ENCODE data around the gene CDCA7L.
"Not testable (repeated sequence)": the region's sequence is repeated elsewhere in the genome, so short reads cannot be mapped to it uniquely, and the experiment has no call there.

CDCA7L gene

DNA sequence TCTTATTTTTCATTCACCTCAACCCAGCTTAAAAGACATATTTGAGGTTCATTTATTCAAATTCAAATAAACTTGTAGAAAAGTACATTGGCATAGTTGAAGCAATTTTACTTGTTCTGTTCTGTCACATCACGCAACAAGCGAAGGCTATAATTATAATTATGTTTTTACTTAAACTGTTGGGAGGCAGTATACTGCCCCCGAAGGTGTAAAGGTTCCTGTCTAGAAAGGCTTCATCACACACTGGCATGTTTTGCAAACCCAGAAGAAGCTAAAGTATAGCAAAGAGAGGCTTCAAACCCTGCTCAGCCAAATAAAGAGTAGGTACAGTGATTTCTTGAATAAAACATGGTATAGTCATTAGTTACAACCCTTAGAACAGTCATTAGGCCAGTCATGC is 62.6 kb downstream of the CDCA7L start:
- no peak overlapping the region for H3K27ac ChIP-seq (ENCODE audit: low read length)
- no peak overlapping the region for H3K4me3 ChIP-seq (ENCODE audit: low read depth in 1 of 2, low read length in 2 of 2)
- no peaks in the 10 kb centered on the region for H3K27me3 ChIP-seq (ENCODE audit: low read depth, low read length)
- peaks cover 0 to 4% of the 10 kb centered on the region in 2 donors for H3K4me1 ChIP-seq (ENCODE audit: control insufficient read depth in 1 of 2, insufficient read depth in 2 of 2, low read length in 2 of 2)
- H3K36me3 ChIP-seq (ENCODE audit: control insufficient read depth in 1 of 2, insufficient read depth in 2 of 2, low read length in 2 of 2): no peaks in the 10 kb centered on the region
- no peaks in the 10 kb centered on the region for H3K9me3 ChIP-seq (ENCODE audit: control insufficient read depth in 1 of 2, low read length in 2 of 2)

DNA sequence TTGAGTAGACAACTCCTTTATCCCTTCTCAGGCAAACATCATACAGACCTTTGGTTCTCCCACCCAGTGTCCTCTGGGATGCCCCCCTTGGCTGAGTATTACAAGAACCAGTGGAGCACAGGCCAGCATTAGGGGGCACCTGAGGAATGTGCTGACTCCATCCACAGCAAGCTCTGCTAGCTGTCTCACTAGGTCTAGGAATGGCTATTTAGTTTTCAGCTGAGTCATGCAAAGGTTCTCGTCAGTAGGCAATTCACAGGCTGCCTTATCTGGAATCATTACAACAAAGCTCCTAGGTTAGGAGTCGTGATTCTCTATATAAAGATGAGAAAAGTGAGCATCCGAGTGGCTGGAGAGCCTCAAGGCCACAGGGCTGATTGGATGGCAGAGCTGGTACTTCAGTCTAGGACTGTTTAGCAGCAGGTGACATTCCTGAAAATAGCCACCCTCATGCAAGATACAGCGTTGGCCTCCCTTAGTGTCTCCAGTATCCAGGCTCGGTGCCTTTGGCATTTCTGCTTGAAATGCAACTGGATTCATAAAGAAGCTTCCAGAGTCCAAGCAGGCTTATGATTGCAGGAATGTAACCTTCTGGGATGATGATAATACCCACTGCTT is 75.8 kb downstream of the CDCA7L start:
- no peaks in the 10 kb centered on the region for H3K27me3 ChIP-seq (ENCODE audit: low read depth, low read length)
- no peaks in the 10 kb centered on the region for H3K9me3 ChIP-seq (ENCODE audit: control insufficient read depth in 1 of 2, low read length in 2 of 2)
- H3K4me1 ChIP-seq (ENCODE audit: control insufficient read depth in 1 of 2, insufficient read depth in 2 of 2, low read length in 2 of 2): no peaks in the 10 kb centered on the region
- no peaks in the 10 kb centered on the region for H3K36me3 ChIP-seq (ENCODE audit: control insufficient read depth in 1 of 2, insufficient read depth in 2 of 2, low read length in 2 of 2)
- H3K4me3 ChIP-seq (ENCODE audit: low read depth in 1 of 2, low read length in 2 of 2): no peak overlapping the region
- no peak overlapping the region for H3K27ac ChIP-seq (ENCODE audit: low read length)

DNA sequence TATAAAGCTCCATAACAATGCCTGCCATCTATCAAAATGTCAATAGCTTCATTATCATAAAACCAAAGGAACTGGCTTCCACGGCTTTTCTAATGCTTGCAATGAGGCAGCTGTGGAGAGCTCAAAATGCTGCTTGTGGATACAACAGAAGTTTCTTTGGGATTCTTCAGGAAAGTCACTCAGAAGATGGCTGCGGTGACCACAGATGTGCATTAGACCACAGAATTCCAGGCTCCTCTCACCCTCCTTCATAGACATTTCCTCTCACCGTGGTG is 77.2 kb downstream of the CDCA7L start:
- Histone ChIP-seq H3K27me3 (ENCODE audit: low read depth, low read length) (no peaks in the 10 kb centered on the region), H3K9me3 (ENCODE audit: control insufficient read depth in 1 of 2, low read length in 2 of 2) (no peaks in the 10 kb centered on the region), H3K4me3 (ENCODE audit: low read depth in 1 of 2, low read length in 2 of 2) (no peak overlapping the region), H3K36me3 (ENCODE audit: control insufficient read depth in 1 of 2, insufficient read depth in 2 of 2, low read length in 2 of 2) (no peaks in the 10 kb centered on the region), H3K27ac (ENCODE audit: low read length) (no peak overlapping the region), H3K4me1 (ENCODE audit: control insufficient read depth in 1 of 2, insufficient read depth in 2 of 2, low read length in 2 of 2) (no peaks in the 10 kb centered on the region)

DNA sequence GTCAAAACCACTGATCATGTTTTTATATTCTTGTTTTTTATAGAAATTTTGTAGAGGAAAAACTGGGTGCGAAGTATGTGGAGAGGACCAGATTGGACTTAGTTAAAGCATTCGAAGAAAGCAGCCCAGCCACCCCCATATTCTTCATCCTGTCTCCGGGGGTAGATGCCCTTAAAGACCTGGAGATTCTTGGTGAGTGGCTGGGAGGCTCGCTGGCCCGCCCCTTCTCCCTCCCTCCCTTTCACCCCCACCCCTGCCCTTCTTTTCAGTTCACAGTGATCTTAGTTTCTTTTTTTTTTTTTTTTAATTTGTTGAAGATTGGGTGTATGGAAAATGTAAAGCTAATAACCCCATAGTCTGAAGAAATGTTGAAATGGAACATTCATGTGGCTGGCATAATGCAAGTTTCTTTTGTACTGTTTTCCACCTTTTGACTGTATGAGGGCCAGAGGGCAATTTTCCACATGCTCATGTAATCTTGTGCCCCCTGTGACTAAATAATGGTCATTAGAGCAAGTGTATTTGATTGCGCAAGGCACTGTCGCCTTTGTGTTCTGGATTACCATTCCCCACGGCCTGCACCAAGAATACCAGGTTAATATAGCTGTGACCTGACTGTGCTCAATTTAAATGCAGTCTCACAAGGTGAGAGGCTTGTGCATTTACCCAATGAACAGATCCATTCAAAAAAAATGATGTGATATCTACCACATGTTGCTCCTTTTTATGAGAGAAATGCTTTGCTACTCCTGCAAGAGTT is 77.7 kb downstream of the CDCA7L start:
- H3K4me3 ChIP-seq (ENCODE audit: low read depth in 1 of 2, low read length in 2 of 2): no peak overlapping the region
- H3K4me1 ChIP-seq (ENCODE audit: control insufficient read depth in 1 of 2, insufficient read depth in 2 of 2, low read length in 2 of 2): no peaks in the 10 kb centered on the region
- H3K36me3 ChIP-seq (ENCODE audit: control insufficient read depth in 1 of 2, insufficient read depth in 2 of 2, low read length in 2 of 2): no peaks in the 10 kb centered on the region
- H3K27me3 ChIP-seq (ENCODE audit: low read depth, low read length): no peaks in the 10 kb centered on the region
- no peaks in the 10 kb centered on the region for H3K9me3 ChIP-seq (ENCODE audit: control insufficient read depth in 1 of 2, low read length in 2 of 2)
- H3K27ac ChIP-seq (ENCODE audit: low read length): no peak overlapping the region

DNA sequence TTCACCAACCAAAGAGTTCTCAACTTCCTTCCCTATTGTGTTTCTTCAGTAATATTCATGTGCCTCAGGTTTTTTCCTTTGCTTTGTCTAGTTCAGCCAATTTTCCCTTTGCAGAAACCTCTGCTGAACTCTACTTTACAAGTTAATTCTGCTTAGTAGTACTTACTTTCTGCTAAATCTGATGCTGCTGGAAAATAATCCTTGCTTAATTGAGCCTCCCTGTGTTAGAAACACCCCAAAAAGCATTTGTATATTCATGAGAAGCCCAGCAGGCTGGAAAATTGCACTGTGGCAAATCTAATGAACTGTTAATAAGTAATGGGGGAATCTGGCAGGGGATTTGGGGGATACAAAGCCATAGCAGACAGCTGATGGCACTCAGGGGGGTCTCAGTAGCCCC is 78.5 kb downstream of the CDCA7L start:
- Histone ChIP-seq H3K4me1 (ENCODE audit: control insufficient read depth in 1 of 2, insufficient read depth in 2 of 2, low read length in 2 of 2) (no peaks in the 10 kb centered on the region), H3K9me3 (ENCODE audit: control insufficient read depth in 1 of 2, low read length in 2 of 2) (no peaks in the 10 kb centered on the region), H3K36me3 (ENCODE audit: control insufficient read depth in 1 of 2, insufficient read depth in 2 of 2, low read length in 2 of 2) (no peaks in the 10 kb centered on the region), H3K27me3 (ENCODE audit: low read depth, low read length) (no peaks in the 10 kb centered on the region), H3K27ac (ENCODE audit: low read length) (no peak overlapping the region), H3K4me3 (ENCODE audit: low read depth in 1 of 2, low read length in 2 of 2) (no peak overlapping the region)

DNA sequence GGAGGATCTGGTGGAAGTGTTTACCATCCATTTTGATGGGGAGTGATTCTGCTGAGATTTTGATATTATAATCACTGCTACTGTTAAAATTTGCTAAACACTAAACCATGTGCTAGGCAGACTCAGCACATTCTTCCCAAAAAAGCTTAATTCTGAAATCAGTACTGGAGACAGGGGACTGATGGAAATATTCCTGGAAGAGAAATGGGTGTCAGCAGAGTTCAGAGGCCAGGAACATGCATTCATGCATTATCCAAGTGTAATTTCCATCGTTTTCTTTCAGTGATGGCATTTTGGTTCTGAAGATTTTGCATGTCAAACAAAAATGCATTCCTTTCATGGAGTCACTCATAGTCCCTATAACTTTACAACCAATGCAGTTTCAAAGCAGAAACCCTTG is 79.0 kb downstream of the CDCA7L start:
- H3K36me3 ChIP-seq (ENCODE audit: control insufficient read depth in 1 of 2, insufficient read depth in 2 of 2, low read length in 2 of 2): no peaks in the 10 kb centered on the region
- H3K9me3 ChIP-seq (ENCODE audit: control insufficient read depth in 1 of 2, low read length in 2 of 2): no peaks in the 10 kb centered on the region
- H3K27ac ChIP-seq (ENCODE audit: low read length): no peak overlapping the region
- H3K27me3 ChIP-seq (ENCODE audit: low read depth, low read length): no peaks in the 10 kb centered on the region
- no peaks in the 10 kb centered on the region for H3K4me1 ChIP-seq (ENCODE audit: control insufficient read depth in 1 of 2, insufficient read depth in 2 of 2, low read length in 2 of 2)
- no peak overlapping the region for H3K4me3 ChIP-seq (ENCODE audit: low read depth in 1 of 2, low read length in 2 of 2)

DNA sequence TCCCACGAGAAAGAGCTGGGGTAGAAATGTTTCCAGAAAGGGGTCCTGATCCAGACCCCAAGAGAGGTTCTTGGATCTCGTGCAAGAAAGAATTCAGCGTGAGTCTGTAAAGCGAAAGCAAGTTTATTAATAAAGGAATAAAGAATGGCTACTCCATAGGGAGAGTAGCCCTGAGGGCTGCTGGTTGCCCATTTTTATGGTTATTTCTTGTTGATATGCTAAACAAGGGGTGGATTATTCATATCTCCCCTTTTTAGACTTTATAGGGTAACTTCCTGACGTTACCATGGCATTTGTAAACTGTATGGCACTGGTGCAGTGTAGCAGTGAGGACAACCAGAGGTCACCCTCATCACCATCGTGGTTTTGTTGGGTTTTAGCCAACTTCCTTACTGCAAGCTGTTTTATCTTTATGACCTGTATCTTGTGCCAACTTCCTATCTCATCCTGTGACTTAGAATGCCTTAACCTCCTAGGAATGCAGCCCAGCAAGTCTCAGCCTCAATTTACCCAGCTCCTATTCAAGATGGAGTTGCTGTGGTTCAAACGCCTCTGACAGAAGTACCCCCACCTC is 80.0 kb downstream of the CDCA7L start:
- not testable (repeated sequence) for H3K4me1 ChIP-seq (ENCODE audit: control insufficient read depth in 1 of 2, insufficient read depth in 2 of 2, low read length in 2 of 2); H3K27ac ChIP-seq (ENCODE audit: low read length); H3K9me3 ChIP-seq (ENCODE audit: control insufficient read depth in 1 of 2, low read length in 2 of 2); H3K36me3 ChIP-seq (ENCODE audit: control insufficient read depth in 1 of 2, insufficient read depth in 2 of 2, low read length in 2 of 2); H3K4me3 ChIP-seq (ENCODE audit: low read depth in 1 of 2, low read length in 2 of 2); H3K27me3 ChIP-seq (ENCODE audit: low read depth, low read length)

DNA sequence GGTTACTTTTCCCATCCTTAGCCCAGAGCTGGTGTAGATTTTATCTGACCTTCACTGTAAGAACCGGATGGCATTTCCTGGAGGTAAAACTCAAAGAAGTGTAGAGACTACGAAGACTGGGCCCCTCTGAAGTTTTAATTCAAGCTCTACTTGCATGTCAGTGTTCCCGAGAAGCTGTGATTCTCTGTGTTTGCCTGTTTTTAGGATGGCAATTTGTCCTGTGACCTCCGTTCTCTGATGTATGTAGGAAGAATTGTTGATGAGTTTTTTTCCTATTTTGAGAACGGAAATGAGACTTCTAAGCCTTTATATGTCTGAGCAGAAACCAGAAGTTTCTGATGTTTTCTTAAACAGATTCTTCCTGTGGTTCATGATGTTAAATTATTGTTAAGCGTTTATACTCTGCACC is 94.1 kb downstream of the CDCA7L start:
- Histone ChIP-seq H3K4me3 (ENCODE audit: low read depth in 1 of 2, low read length in 2 of 2) (no peak overlapping the region), H3K9me3 (ENCODE audit: control insufficient read depth in 1 of 2, low read length in 2 of 2) (no peaks in the 10 kb centered on the region), H3K36me3 (ENCODE audit: control insufficient read depth in 1 of 2, insufficient read depth in 2 of 2, low read length in 2 of 2) (no peaks in the 10 kb centered on the region), H3K4me1 (ENCODE audit: control insufficient read depth in 1 of 2, insufficient read depth in 2 of 2, low read length in 2 of 2) (no peaks in the 10 kb centered on the region), H3K27ac (ENCODE audit: low read length) (no peak overlapping the region), H3K27me3 (ENCODE audit: low read depth, low read length) (no peaks in the 10 kb centered on the region)
